MCF 10A (cell line): Measurements from ENCODE around the gene GSK3A. TPM values are rescaled to one million over a fixed set of nuclear protein-coding genes. Genes with fewer than 3 reads are reported as not detected.

Source experiments
- BruUV-seq: library from RNA; stranded (reverse); fragments of 400-500 nt; replicated peaks from 2 replicates; lab custom pipeline; 2021; lab: Mats Ljungman, UMichigan
- CTCF ChIA-PET: fragments of 300-600 bp; sonication (Branson Sonifier 250); formaldehyde crosslinking; extraction: SDS; loops from one replicate; lab custom pipeline; 2021; ENCODE audit warnings: antibody characterized with exemption, inconsistent platforms; lab: Yijun Ruan, JAX
- POLR2A ChIA-PET: fragments of 300-600, 350-650 bp; sonication (Branson Sonifier 250); formaldehyde crosslinking; extraction: SDS; loops from one replicate; lab custom pipeline; 2020; ENCODE audit warnings: antibody characterized with exemption, inconsistent platforms; lab: Yijun Ruan, JAX
- DNase-seq: peaks from one replicate; pipeline ENCODE4 v3.0.0-alpha.2; 2018; ENCODE audit not compliant: unreplicated experiment
- H3K27ac Mint-ChIP-seq: one replicate; pipeline ENCODE4 v1.8.0; 2022; ENCODE audit warnings: mild to moderate bottlenecking, low read depth, mixed read lengths; ENCODE audit not compliant: unreplicated experiment
- H3K27me3 Mint-ChIP-seq: one replicate; pipeline ENCODE4 v1.8.0; 2022; ENCODE audit warnings: mixed read lengths; ENCODE audit not compliant: insufficient read depth, unreplicated experiment
- H3K36me3 Mint-ChIP-seq: one replicate; pipeline ENCODE4 v1.8.0; 2022; ENCODE audit warnings: mild to moderate bottlenecking, moderate library complexity, mixed read lengths; ENCODE audit not compliant: insufficient read depth, unreplicated experiment
- H3K4me1 Mint-ChIP-seq: one replicate; pipeline ENCODE4 v1.8.0; 2022; ENCODE audit warnings: mixed read lengths; ENCODE audit not compliant: insufficient read depth, unreplicated experiment
- H3K4me3 Mint-ChIP-seq: one replicate; pipeline ENCODE4 v1.8.0; 2022; ENCODE audit warnings: mild to moderate bottlenecking, moderate library complexity, mixed read lengths; ENCODE audit not compliant: unreplicated experiment
- H3K9me3 Mint-ChIP-seq: one replicate; pipeline ENCODE4 v1.8.0; 2022; ENCODE audit warnings: mixed read lengths; ENCODE audit not compliant: unreplicated experiment
- CTCF ChIP-seq: fragments of 200-600 bp; IDR thresholded peaks from one replicate; pipeline ENCODE4 v1.8.0; 2022; ENCODE audit warnings: antibody characterized with exemption, mild to moderate bottlenecking; ENCODE audit not compliant: unreplicated experiment
- intact Hi-C: fragments of 100-400 bp; cut with micrococcal nuclease; formaldehyde crosslinking; loops from 2 replicates; pipeline ENCODE4 v1.14.1; 2022
- total RNA-seq: library from RNA; stranded (reverse); gene quantifications from 2 replicates; pipeline ENCODE4 v1.2.3, GENCODE V29; 2022

GSK3A gene
- total RNA-seq, 1 experiment from 2014 or later: 53.5 TPM

- no peak overlapping the region for H3K4me3 Mint-ChIP-seq
- no peaks in the 10 kb centered on the region for H3K27me3 Mint-ChIP-seq
Observed at GRCh38 chr19:42279155-42279901, 36.9 kb upstream of the GSK3A start.

GRCh38 chr19:42278452-42279154, 36.2 kb upstream of the GSK3A start:
- TF ChIP-seq CTCF: no peak
- CTCF ChIA-PET: interaction anchor here (0.7 to 7.2 kb wide), 21 partner anchors 8 to 393 kb away, joined by 3 to 145 read pairs (median 5); partner anchors contain the start of genes ERF, GSK3A, PRR19 and ZNF526
- H3K27me3 Mint-ChIP-seq: no peaks in the 10 kb centered on the region
- H3K4me1 Mint-ChIP-seq: peaks cover 32% of the 10 kb centered on the region
- no peak for DNase-seq
- BruUV-seq: no TSS peak
- intact Hi-C loops: no loop called here
- peak overlapping the region; percentile 94 for H3K27ac Mint-ChIP-seq
- no peaks in the 10 kb centered on the region for H3K9me3 Mint-ChIP-seq
- H3K36me3 Mint-ChIP-seq: peaks cover 36% of the 10 kb centered on the region
- POLR2A ChIA-PET: interaction anchor here (0.7 to 7.5 kb wide), 5 partner anchors 8 to 62 kb away, joined by 3 to 158 read pairs (median 21); partner anchors contain the start of genes CIC, DEDD2 and GSK3A
- no peak overlapping the region for H3K4me3 Mint-ChIP-seq

More at GRCh38 chr19:42279155-42279901, 36.9 kb upstream of the GSK3A start:
- intact Hi-C loops: no loop called here
- TF ChIP-seq CTCF: no peak
- no TSS peak for BruUV-seq
- DNase-seq: no peak
- no peaks in the 10 kb centered on the region for H3K9me3 Mint-ChIP-seq
- ChIA-PET POLR2A (interaction anchor here (0.6 to 7.5 kb wide), 11 partner anchors 9 to 1527 kb away, joined by 3 to 158 read pairs (median 9); partner anchors contain the start of genes CIC, DEDD2, ERF and GSK3A), CTCF (interaction anchor here (0.5 to 7.2 kb wide), 38 partner anchors 9 to 394 kb away, joined by 3 to 145 read pairs (median 4); partner anchors contain the start of genes ERF, GSK3A, POU2F2 and PRR19)
- H3K36me3 Mint-ChIP-seq: peaks cover 29% of the 10 kb centered on the region
- H3K27ac Mint-ChIP-seq: peak overlapping the region; percentile 94
- H3K4me1 Mint-ChIP-seq: peaks cover 32% of the 10 kb centered on the region

- H3K9me3 Mint-ChIP-seq: no peaks in the 10 kb centered on the region
- H3K4me1 Mint-ChIP-seq: peaks cover 32% of the 10 kb centered on the region
- intact Hi-C loops: no loop called here
- peaks cover 40% of the 10 kb centered on the region for H3K36me3 Mint-ChIP-seq
- ChIA-PET CTCF (interaction anchor here (0.6 to 7.2 kb wide), 7 partner anchors 8 to 393 kb away, joined by 3 to 145 read pairs (median 15); partner anchors contain the start of gene GSK3A), POLR2A (interaction anchor here (1.3 to 7.5 kb wide), 4 partner anchors 8 to 58 kb away, joined by 4 to 158 read pairs (median 44); partner anchors contain the start of genes CIC, GSK3A and ZNF526)
- no TSS peak for BruUV-seq
- peak overlapping the region; percentile 94 for H3K27ac Mint-ChIP-seq
- no peak for TF ChIP-seq CTCF
- H3K4me3 Mint-ChIP-seq: no peak overlapping the region
- no peak for DNase-seq
- H3K27me3 Mint-ChIP-seq: no peaks in the 10 kb centered on the region
Observed at GRCh38 chr19:42277821-42278451, 35.5 kb upstream of the GSK3A start.
